HG02870 (cell line): ENCODE measurements around the gene ABCA7.

ENCODE experiments used
- ATAC-seq: cut with Tn5 transposase; IDR thresholded peaks from one replicate; pipeline ENCODE4 v1.9.1; 2021; ENCODE audit warnings: mild to moderate bottlenecking, moderate library complexity; ENCODE audit not compliant: unreplicated experiment

Gene ABCA7

GRCh38 chr19:1053176-1054101 lies 13.5 kb downstream of the ABCA7 start:
- ATAC-seq = no peak

GRCh38 chr19:1054102-1055027 lies 14.5 kb downstream of the ABCA7 start:
- no peak for ATAC-seq

GRCh38 chr19:1055028-1055425 lies 15.1 kb downstream of the ABCA7 start:
- ATAC-seq = no peak

- ATAC-seq = no peak
Observed at GRCh38 chr19:1055886-1056620, 16.1 kb downstream of the ABCA7 start.

- no peak for ATAC-seq
Observed at GRCh38 chr19:1057176-1057855, 17.4 kb downstream of the ABCA7 start.

- ATAC-seq = no peak
Observed at GRCh38 chr19:1058112-1058511, 18.2 kb downstream of the ABCA7 start.

- ATAC-seq = no peak
Observed at GRCh38 chr19:1060689-1061088, 20.8 kb downstream of the ABCA7 start.

GRCh38 chr19:1061987-1062386 lies 22.1 kb downstream of the ABCA7 start:
- ATAC-seq = no peak

- ATAC-seq = no peak
Observed at GRCh38 chr19:1062387-1063029, 22.6 kb downstream of the ABCA7 start.

- ATAC-seq = no peak
Observed at GRCh38 chr19:1063030-1063908, 23.4 kb downstream of the ABCA7 start.

- ATAC-seq = no peak
Observed at GRCh38 chr19:1063909-1064660, 24.2 kb downstream of the ABCA7 start.

- no peak for ATAC-seq
Observed at GRCh38 chr19:1064661-1065605, 25.0 kb downstream of the ABCA7 start.

- no peak for ATAC-seq
Observed at GRCh38 chr19:1065606-1066109, 25.8 kb downstream of the ABCA7 start.

- ATAC-seq = no peak
Observed at GRCh38 chr19:1066251-1066747, 26.4 kb downstream of the ABCA7 start.

- no peak for ATAC-seq
Observed at GRCh38 chr19:1066748-1067340, 26.9 kb downstream of the ABCA7 start, which contains the start of gene ARHGAP45. Gene ARHGAP45, plus strand, starts transcription at chr19:1067167. Its CDS starts 239 bp downstream, at chr19:1067406.

- ATAC-seq = no peak
Observed at GRCh38 chr19:1067341-1067957, 27.5 kb downstream of the ABCA7 start.
